H9 (cell line): ENCODE results near the gene ATP6V0A4. TPM values are rescaled to one million over a fixed set of nuclear protein-coding genes. Genes with fewer than 3 reads are reported as not detected.

Source experiments
- DNase-seq: peaks from one replicate; pipeline ENCODE4 v3.0.0-alpha.2; 2017
- H2AFZ ChIP-seq: one replicate; pipeline ENCODE4 v1.6.1; 2013; ENCODE audit warnings: mild to moderate bottlenecking, low read length, control low read depth, moderate library complexity
- H2AK5ac ChIP-seq: 2 replicates; pipeline ENCODE4 v1.6.1; 2013; ENCODE audit warnings: low read length, control low read depth, mixed read lengths; ENCODE audit not compliant: insufficient read length
- H2BK120ac ChIP-seq: one replicate; pipeline ENCODE4 v1.6.1; 2013; ENCODE audit warnings: low read depth, mild to moderate bottlenecking, low read length, control low read depth, inconsistent platforms; ENCODE audit not compliant: poor library complexity, severe bottlenecking
- H2BK12ac ChIP-seq: 2 replicates; pipeline ENCODE4 v1.6.1; 2013; ENCODE audit warnings: low read length, control low read depth, mixed read lengths, low read depth; ENCODE audit not compliant: insufficient read length
- H2BK15ac ChIP-seq: 2 replicates; pipeline ENCODE4 v1.6.1; 2013; ENCODE audit warnings: low read depth, low read length, control low read depth
- H2BK20ac ChIP-seq: one replicate; pipeline ENCODE4 v1.6.1; 2013; ENCODE audit warnings: low read depth, mild to moderate bottlenecking, low read length, control low read depth, inconsistent platforms; ENCODE audit not compliant: poor library complexity, severe bottlenecking
- H2BK5ac ChIP-seq: 2 replicates; pipeline ENCODE4 v1.6.1; 2013; ENCODE audit warnings: low read length, control low read depth, mixed read lengths; ENCODE audit not compliant: insufficient read length
- H3K14ac ChIP-seq: 2 replicates; pipeline ENCODE4 v1.6.1; 2013; ENCODE audit warnings: low read length, control low read depth; ENCODE audit not compliant: insufficient read depth
- H3K18ac ChIP-seq: 2 replicates; pipeline ENCODE4 v1.6.1; 2013; ENCODE audit warnings: low read depth, mild to moderate bottlenecking, mixed read lengths, low read length, control low read depth; ENCODE audit not compliant: insufficient read length
- H3K23ac ChIP-seq: 2 replicates; pipeline ENCODE4 v1.6.1; 2013; ENCODE audit warnings: low read length, control low read depth, mixed read lengths, low read depth; ENCODE audit not compliant: insufficient read length
- H3K23me2 ChIP-seq: 2 replicates; pipeline ENCODE4 v1.6.1; 2013; ENCODE audit warnings: low read depth, mild to moderate bottlenecking, mixed read lengths, low read length, control low read depth; ENCODE audit not compliant: insufficient read length, poor library complexity, severe bottlenecking
- H3K27ac ChIP-seq: 2 replicates; pipeline ENCODE4 v1.5.1; 2013; ENCODE audit warnings: low read length, control low read depth, mixed read lengths, low read depth; ENCODE audit not compliant: insufficient read length
- H3K27me3 ChIP-seq: 2 replicates; pipeline ENCODE4 v1.6.1; 2013; ENCODE audit warnings: low read length, control low read depth, inconsistent platforms; ENCODE audit not compliant: insufficient read depth
- H3K4ac ChIP-seq: 2 replicates; pipeline ENCODE4 v1.6.1; 2013; ENCODE audit warnings: low read depth, mild to moderate bottlenecking, control low read depth, inconsistent platforms, low read length, moderate library complexity
- H3K4me1 ChIP-seq: 2 replicates; pipeline ENCODE4 v1.6.1; 2013; ENCODE audit warnings: low read length, control low read depth, inconsistent platforms; ENCODE audit not compliant: insufficient read depth
- H3K4me2 ChIP-seq: 2 replicates; pipeline ENCODE4 v1.6.1; 2013; ENCODE audit warnings: low read length, control low read depth, mixed read lengths; ENCODE audit not compliant: insufficient read length, insufficient read depth
- H3K56ac ChIP-seq: 2 replicates; pipeline ENCODE4 v1.6.1; 2013; ENCODE audit warnings: low read depth, mild to moderate bottlenecking, mixed read lengths, low read length, control low read depth; ENCODE audit not compliant: insufficient read length
- H3K79me1 ChIP-seq: 2 replicates; pipeline ENCODE4 v1.6.1; 2013; ENCODE audit warnings: low read depth, mild to moderate bottlenecking, moderate library complexity, low read length, control low read depth, inconsistent platforms; ENCODE audit not compliant: insufficient read depth, poor library complexity, severe bottlenecking
- H3K79me2 ChIP-seq: 2 replicates; pipeline ENCODE4 v1.6.1; 2013; ENCODE audit warnings: low read length, control low read depth, inconsistent platforms; ENCODE audit not compliant: insufficient read depth
- H3K9ac ChIP-seq: 2 replicates; pipeline ENCODE4 v1.6.1; 2013; ENCODE audit warnings: low read length, control low read depth, mixed read lengths; ENCODE audit not compliant: insufficient read length; ENCODE audit errors: extremely low read depth
- H3K9me3 ChIP-seq: one replicate; pipeline ENCODE4 v1.6.1; 2013; ENCODE audit warnings: low read depth, low read length, inconsistent platforms; ENCODE audit not compliant: control insufficient read depth
- H3T11ph ChIP-seq: one replicate; pipeline ENCODE4 v1.6.1; 2013; ENCODE audit warnings: mild to moderate bottlenecking, low read length, control low read depth, inconsistent platforms
- H4K20me1 ChIP-seq: one replicate; pipeline ENCODE4 v1.6.1; 2013; ENCODE audit not compliant: control insufficient read depth, insufficient read length, insufficient read depth
- H4K5ac ChIP-seq: 2 replicates; pipeline ENCODE4 v1.6.1; 2013; ENCODE audit warnings: low read depth, mild to moderate bottlenecking, mixed read lengths, low read length, control low read depth; ENCODE audit not compliant: insufficient read length
- H4K8ac ChIP-seq: replicated peaks from 2 replicates; pipeline ENCODE4 v1.6.1; 2013; ENCODE audit warnings: low read length, control low read depth, mixed read lengths, low read depth; ENCODE audit not compliant: insufficient read length
- H4K91ac ChIP-seq: 2 replicates; pipeline ENCODE4 v1.6.1; 2013; ENCODE audit warnings: low read depth, mild to moderate bottlenecking, moderate library complexity, mixed read lengths, low read length, control low read depth; ENCODE audit not compliant: insufficient read length
- H3K27ac Mint-ChIP-seq, 3 experiments: 2 replicates in 2 of 3; 3 replicates in 1 of 3; pipeline ENCODE4 v1.8.0; 2020 to 2021; ENCODE audit warnings: mixed read lengths in 3 of 3, mild to moderate bottlenecking in 1 of 3, moderate library complexity in 1 of 3
- H3K27me3 Mint-ChIP-seq: 2 replicates; pipeline ENCODE4 v1.8.0; 2021; ENCODE audit warnings: low read depth, mild to moderate bottlenecking, moderate library complexity, mixed read lengths
- H3K36me3 Mint-ChIP-seq, 3 experiments: 2 replicates in 2 of 3; 3 replicates in 1 of 3; pipeline ENCODE4 v1.8.0; 2020 to 2021; ENCODE audit warnings: low read depth in 3 of 3, mixed read lengths in 3 of 3; ENCODE audit not compliant: insufficient read depth in 1 of 3
- H3K4me1 Mint-ChIP-seq, 2 experiments: 2 replicates each; pipeline ENCODE4 v1.8.0; 2020; ENCODE audit warnings: mixed read lengths in 2 of 2
- H3K4me3 Mint-ChIP-seq, 2 experiments: 2 replicates in 1 of 2; 3 replicates in 1 of 2; pipeline ENCODE4 v1.8.0; 2020 to 2021; ENCODE audit warnings: mild to moderate bottlenecking in 2 of 2, mixed read lengths in 2 of 2, moderate library complexity in 1 of 2
- H3K9me3 Mint-ChIP-seq, 2 experiments: 2 replicates in 1 of 2; 3 replicates in 1 of 2; pipeline ENCODE4 v1.8.0; 2020; ENCODE audit warnings: mild to moderate bottlenecking in 2 of 2, mixed read lengths in 2 of 2, moderate library complexity in 1 of 2
- CTCF ChIP-seq: fragments of 200-600 bp; sonication (generic); conservative IDR thresholded peaks from 3 replicates; pipeline ENCODE4 v1.8.0; 2021; ENCODE audit warnings: antibody characterized with exemption, mild to moderate bottlenecking
- WGBS: extraction: QIAGEN DNeasy Blood & Tissue Kit; methylation state at CpG from one replicate; pipeline ENCODE4 v1.1.7; 2013; ENCODE audit warnings: missing lambda C conversion rate, low lambda C conversion rate, mixed read lengths; ENCODE audit not compliant: insufficient read length; ENCODE audit errors: extremely low coverage; 5-methylcytosine and 5-hydroxymethylcytosine counted together
- total RNA-seq: library from RNA; stranded (reverse); gene quantifications from 2 replicates; pipeline ENCODE4 v1.2.1, GENCODE V29; 2021

ATP6V0A4 gene
- total RNA-seq, 1 experiment from 2014 or later: 0.79 TPM

- H4K5ac ChIP-seq: no peak overlapping the region
- no peak for DNase-seq
- H3T11ph ChIP-seq: no peak overlapping the region
- H3K79me2 ChIP-seq: no peaks in the 10 kb centered on the region
- H3K36me3 Mint-ChIP-seq: peaks cover 3 to 4% (median 3%) of the 10 kb centered on the region in 3 experiments; a peak in 5 of 7 replicates
- WGBS: no CpG with 5 or more reads among the region's 9 CpGs
- peaks cover 3% of the 10 kb centered on the region for H3K23me2 ChIP-seq
- no peak overlapping the region for H2BK12ac ChIP-seq
- H2AK5ac ChIP-seq: no peak overlapping the region
- no peak overlapping the region for H3K18ac ChIP-seq
- H3K9me3 Mint-ChIP-seq: peaks cover 3 to 7% of the 10 kb centered on the region in 2 experiments; a peak in 4 of 5 replicates
- H3K9ac ChIP-seq: no peak overlapping the region
- TF ChIP-seq CTCF: no peak
- no peaks in the 10 kb centered on the region; the same call in 1 of the 2 replicates for H3K4me1 ChIP-seq
- no peak overlapping the region for H3K23ac ChIP-seq
- no peak overlapping the region for H4K8ac ChIP-seq
- H3K56ac ChIP-seq: no peak overlapping the region
- H2BK20ac ChIP-seq: no peak overlapping the region
- no peak overlapping the region for H4K91ac ChIP-seq
- no peak overlapping the region for H2BK15ac ChIP-seq
- H3K4me3 Mint-ChIP-seq: no peak overlapping the region
- no peaks in the 10 kb centered on the region for H3K27me3 ChIP-seq
- H4K20me1 ChIP-seq: no peaks in the 10 kb centered on the region
- no peak overlapping the region for H3K4me2 ChIP-seq
- H2BK5ac ChIP-seq: no peak overlapping the region
- H2BK120ac ChIP-seq: no peak overlapping the region
- H3K9me3 ChIP-seq: no peaks in the 10 kb centered on the region
- H2AFZ ChIP-seq: no peak overlapping the region
- H3K27ac ChIP-seq: no peak overlapping the region
- H3K4ac ChIP-seq: no peak overlapping the region
- H3K14ac ChIP-seq: no peak overlapping the region
- peaks cover 50 to 53% of the 10 kb centered on the region in 2 experiments for H3K4me1 Mint-ChIP-seq
- no peak overlapping the region for H3K27ac Mint-ChIP-seq
- no peaks in the 10 kb centered on the region for H3K27me3 Mint-ChIP-seq
- no peaks in the 10 kb centered on the region for H3K79me1 ChIP-seq
Measured at GRCh38 chr7:138661069-138661635, 136.8 kb downstream of the ATP6V0A4 start.
